Left ventricle myocardium inferior (tissue), 1 donor: ENCODE measurements around the gene ALOXE3. TPM values are rescaled to one million over a fixed set of nuclear protein-coding genes. Genes with fewer than 3 reads are reported as not detected.

Source experiments
- DNase-seq: peaks from one replicate; pipeline ENCODE4 v3.0.0-alpha.2; 2020
- H3K27ac ChIP-seq: fragments of 200-600 bp; replicated peaks from 2 replicates; pipeline ENCODE4 v1.8.0; 2021
- H3K27me3 ChIP-seq: fragments of 200-600 bp; 2 replicates; pipeline ENCODE4 v1.8.0; 2021; ENCODE audit warnings: low read depth
- H3K36me3 ChIP-seq: fragments of 200-600 bp; 2 replicates; pipeline ENCODE4 v1.8.0; 2021
- H3K4me1 ChIP-seq: fragments of 200-600 bp; 2 replicates; pipeline ENCODE4 v1.8.0; 2021
- H3K4me3 ChIP-seq: fragments of 200-600 bp; 2 replicates; pipeline ENCODE4 v1.8.0; 2021; ENCODE audit warnings: mild to moderate bottlenecking, moderate library complexity
- H3K9me3 ChIP-seq: fragments of 200-600 bp; replicated peaks from 2 replicates; pipeline ENCODE4 v1.8.0; 2021
- intact Hi-C: fragments of 100-400 bp; cut with micrococcal nuclease; formaldehyde crosslinking; loops from one replicate; pipeline ENCODE4 v1.11.0; 2022
- total RNA-seq: library from RNA; stranded (reverse); fragmentation: NEBNext Ultra II Directional; extraction: Animal tissue kit (Norgen Biotek cat#: 25700); gene quantifications from one replicate; pipeline ENCODE4 v1.2.1, GENCODE V29; 2021
- TF ChIP-seq, protein P1 (sequence below): fragments of 200-600 bp; IDR thresholded peaks from 2 replicates; pipeline ENCODE4 v1.8.0; 2021; ENCODE audit warnings: antibody characterized with exemption, mild to moderate bottlenecking, borderline replicate concordance
- donor health status: DM: no; HTN: yes; CAD: no; lungs with severe emphysema.

The ALOXE3 gene
- total RNA-seq, 1 donor from 2014 or later = not detected

DNA sequence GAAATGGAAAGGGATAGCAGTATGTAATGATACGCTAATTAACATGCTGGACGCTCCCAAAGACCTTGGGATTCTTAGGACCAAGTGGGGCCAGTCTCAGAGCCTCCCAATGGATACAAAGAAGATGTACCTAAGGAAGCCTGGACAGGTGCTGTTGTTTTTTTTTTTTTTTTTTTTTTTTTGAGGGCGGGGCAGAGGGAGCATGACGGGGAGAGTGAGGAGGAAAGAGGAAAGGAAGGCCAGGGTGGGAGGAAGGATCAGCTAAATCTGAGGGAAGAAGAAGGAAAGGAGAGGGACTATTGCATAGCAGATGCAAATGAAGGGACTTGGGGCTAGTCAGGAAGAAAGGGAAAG lies 41.9 kb upstream of the ALOXE3 start:
- DNase-seq = no peak
- intact Hi-C loops = no loop called here
- Histone ChIP-seq H3K36me3 (peaks cover 24% of the 10 kb centered on the region), H3K4me1 (peaks cover 91% of the 10 kb centered on the region), H3K9me3 (no peaks in the 10 kb centered on the region), H3K27ac (peak overlapping the region; percentile 100), H3K27me3 (no peaks in the 10 kb centered on the region), H3K4me3 (no peak overlapping the region)
- TF ChIP-seq, protein P1, sequence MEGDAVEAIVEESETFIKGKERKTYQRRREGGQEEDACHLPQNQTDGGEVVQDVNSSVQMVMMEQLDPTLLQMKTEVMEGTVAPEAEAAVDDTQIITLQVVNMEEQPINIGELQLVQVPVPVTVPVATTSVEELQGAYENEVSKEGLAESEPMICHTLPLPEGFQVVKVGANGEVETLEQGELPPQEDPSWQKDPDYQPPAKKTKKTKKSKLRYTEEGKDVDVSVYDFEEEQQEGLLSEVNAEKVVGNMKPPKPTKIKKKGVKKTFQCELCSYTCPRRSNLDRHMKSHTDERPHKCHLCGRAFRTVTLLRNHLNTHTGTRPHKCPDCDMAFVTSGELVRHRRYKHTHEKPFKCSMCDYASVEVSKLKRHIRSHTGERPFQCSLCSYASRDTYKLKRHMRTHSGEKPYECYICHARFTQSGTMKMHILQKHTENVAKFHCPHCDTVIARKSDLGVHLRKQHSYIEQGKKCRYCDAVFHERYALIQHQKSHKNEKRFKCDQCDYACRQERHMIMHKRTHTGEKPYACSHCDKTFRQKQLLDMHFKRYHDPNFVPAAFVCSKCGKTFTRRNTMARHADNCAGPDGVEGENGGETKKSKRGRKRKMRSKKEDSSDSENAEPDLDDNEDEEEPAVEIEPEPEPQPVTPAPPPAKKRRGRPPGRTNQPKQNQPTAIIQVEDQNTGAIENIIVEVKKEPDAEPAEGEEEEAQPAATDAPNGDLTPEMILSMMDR = no peak

DNA sequence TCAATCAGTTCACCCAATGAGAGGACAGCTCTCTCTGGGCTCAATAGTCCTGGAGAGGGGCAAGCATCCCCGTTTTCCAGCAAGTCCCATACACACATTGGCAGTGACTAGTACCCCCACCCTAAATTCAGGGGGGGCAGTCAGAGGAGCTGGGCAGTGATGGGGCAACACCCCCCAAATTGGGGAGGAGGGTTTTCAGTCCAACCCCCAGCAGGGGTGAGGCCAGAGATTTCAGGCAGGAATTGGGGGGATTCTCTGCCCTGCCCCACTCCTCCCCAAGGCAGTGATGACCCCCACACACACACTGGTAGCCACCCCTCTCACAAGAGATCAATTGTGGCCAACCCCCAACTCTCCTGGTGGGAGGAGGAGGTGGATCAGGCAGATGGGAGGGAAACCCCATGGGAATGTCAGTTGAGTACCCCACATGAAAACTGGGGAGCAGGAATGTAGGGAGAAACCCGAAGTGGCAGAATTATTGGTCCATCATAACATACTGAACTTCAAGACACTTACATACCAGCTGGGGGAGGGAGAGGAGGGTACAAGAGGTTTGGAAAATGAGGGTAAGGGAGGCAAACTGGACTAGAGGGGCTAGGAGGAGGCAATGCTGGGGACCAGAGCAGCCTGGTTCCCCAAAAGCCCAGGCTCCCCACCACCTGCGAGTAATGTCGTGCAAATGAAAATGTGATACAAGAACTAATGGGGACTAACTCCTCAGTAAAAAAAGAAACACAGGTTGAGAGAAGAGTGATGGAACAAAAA lies 41.3 kb upstream of the ALOXE3 start:
- TF ChIP-seq, protein P1 = no peak
- no peaks in the 10 kb centered on the region for H3K27me3 ChIP-seq
- H3K27ac ChIP-seq = peak overlapping the region; percentile 100
- peak; percentile 1 for DNase-seq
- peaks cover 85% of the 10 kb centered on the region for H3K4me1 ChIP-seq
- H3K4me3 ChIP-seq = no peak overlapping the region
- intact Hi-C loops = no loop called here
- peaks cover 24% of the 10 kb centered on the region for H3K36me3 ChIP-seq
- no peaks in the 10 kb centered on the region for H3K9me3 ChIP-seq

DNA sequence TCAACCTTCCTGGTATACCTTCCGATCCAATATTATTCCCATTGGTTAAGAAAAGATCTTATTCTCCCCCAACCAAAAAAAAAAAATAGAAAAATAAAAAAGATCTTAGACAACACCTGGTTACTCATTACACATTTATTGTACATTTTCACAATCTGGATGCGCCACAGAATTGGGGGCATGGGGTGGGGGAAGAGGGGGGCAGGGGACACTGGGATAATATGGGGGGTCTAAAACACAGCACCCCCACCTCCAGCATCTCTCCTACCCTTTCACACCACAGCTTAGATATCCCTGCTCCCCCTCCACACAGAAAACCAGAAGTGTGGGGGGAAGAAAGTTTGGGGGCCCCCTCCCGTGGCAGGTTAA lies 40.7 kb upstream of the ALOXE3 start:
- no peaks in the 10 kb centered on the region for H3K27me3 ChIP-seq
- TF ChIP-seq, protein P1 = no peak
- H3K4me1 ChIP-seq = peaks cover 80% of the 10 kb centered on the region
- peak overlapping the region; percentile 100 for H3K27ac ChIP-seq
- DNase-seq = no peak
- H3K36me3 ChIP-seq = peaks cover 24% of the 10 kb centered on the region
- no peak overlapping the region for H3K4me3 ChIP-seq
- no peaks in the 10 kb centered on the region for H3K9me3 ChIP-seq
- intact Hi-C loops = no loop called here

DNA sequence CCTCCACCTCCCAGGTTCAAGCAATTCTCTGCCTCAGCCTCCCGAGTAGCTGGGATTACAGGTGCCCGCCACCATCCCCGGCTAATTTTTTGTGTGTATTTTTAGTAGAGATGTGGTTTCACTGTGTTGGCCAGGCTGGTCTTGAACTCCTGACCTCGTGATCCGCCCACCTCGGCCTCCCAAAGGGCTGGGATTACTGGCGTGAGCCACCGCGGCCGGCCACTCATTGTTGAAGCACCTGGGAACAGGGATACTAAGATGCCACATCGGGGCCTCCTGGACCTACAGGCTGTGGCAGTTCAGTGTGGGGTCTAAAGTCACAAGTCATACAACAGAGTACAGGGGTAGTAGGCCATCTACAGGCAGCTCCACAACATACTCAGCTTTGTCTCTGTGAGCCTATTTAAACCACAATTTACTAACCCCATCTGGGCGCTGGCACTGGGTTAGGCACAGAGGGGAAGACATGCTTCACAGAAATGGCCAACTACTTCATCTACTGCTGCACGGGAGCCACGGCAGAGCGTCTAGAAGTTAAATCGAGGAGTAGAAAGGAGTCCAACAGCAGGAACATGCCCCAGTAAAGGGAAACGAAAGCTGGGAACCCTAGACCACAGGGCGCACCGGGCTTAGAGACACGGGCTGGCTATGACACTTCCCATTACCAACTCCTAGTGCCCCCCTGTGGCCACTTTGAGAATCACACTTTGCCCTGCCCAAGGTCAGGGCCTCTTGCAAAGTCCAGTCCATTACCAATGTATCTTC lies 40.1 kb upstream of the ALOXE3 start:
- Histone ChIP-seq H3K9me3 (no peaks in the 10 kb centered on the region), H3K4me3 (peak overlapping the region; percentile 18), H3K4me1 (peaks cover 80% of the 10 kb centered on the region), H3K36me3 (peaks cover 24% of the 10 kb centered on the region), H3K27me3 (no peaks in the 10 kb centered on the region), H3K27ac (peak overlapping the region; percentile 100)
- intact Hi-C loops = no loop called here
- TF ChIP-seq, protein P1 = peak; percentile 94
- peak; percentile 92 for DNase-seq

DNA sequence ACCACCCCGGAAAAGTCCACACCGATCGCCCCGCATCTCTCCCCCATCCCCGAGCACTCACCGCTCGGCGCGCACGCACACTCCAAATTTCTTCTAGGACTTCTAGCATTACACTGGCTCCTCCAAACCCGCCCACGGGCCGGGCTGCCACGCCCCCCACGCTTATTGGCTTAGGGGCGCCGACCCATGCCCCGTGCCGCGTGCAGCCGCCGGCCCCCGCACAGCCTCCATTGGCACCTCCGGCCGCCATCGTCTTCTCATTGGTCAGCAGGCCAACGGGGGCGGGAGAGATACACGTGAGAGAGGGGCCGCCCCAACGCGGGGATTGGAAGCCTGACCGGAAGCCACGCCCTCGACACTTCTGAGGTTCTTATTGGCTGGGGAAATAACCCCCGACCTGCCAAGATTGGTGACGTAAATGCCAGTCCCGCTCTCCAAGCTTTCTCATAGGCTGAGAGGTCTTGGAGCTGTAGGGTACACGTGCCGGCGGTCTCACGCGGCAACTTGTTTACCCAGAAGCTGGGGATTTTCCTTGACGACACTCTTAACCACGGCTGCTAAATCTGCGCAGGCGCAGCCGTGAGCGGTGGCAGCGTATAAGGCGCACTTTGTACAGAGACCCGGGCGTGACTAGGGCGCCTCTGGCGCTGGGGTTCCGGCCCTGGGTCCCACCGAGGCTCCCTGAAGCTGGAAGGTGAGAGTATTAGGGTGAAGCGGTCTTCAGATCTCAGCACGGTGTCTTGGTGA lies 38.1 kb upstream of the ALOXE3 start:
- Histone ChIP-seq H3K27me3 (no peaks in the 10 kb centered on the region), H3K4me1 (peaks cover 73% of the 10 kb centered on the region), H3K4me3 (peak overlapping the region; percentile 75), H3K36me3 (peaks cover 24% of the 10 kb centered on the region), H3K27ac (peak overlapping the region; percentile 100), H3K9me3 (no peaks in the 10 kb centered on the region)
- peak; percentile 100 for DNase-seq
- intact Hi-C loops = no loop called here
- TF ChIP-seq, protein P1 = no peak
